Activated T-helper 1 cell treated with Interleukin-2 at 50 U/mL for 16 hours (primary cell): ENCODE measurements around the gene WDR26.
"Not testable (repeated sequence)": the region's sequence is repeated elsewhere in the genome, so short reads cannot be mapped to it uniquely, and the experiment has no call there.

Experiments
- DNase-seq: peaks from one replicate; pipeline ENCODE4 v3.0.0-alpha.2; 2020; ENCODE audit warnings: low read depth

The WDR26 gene

DNA sequence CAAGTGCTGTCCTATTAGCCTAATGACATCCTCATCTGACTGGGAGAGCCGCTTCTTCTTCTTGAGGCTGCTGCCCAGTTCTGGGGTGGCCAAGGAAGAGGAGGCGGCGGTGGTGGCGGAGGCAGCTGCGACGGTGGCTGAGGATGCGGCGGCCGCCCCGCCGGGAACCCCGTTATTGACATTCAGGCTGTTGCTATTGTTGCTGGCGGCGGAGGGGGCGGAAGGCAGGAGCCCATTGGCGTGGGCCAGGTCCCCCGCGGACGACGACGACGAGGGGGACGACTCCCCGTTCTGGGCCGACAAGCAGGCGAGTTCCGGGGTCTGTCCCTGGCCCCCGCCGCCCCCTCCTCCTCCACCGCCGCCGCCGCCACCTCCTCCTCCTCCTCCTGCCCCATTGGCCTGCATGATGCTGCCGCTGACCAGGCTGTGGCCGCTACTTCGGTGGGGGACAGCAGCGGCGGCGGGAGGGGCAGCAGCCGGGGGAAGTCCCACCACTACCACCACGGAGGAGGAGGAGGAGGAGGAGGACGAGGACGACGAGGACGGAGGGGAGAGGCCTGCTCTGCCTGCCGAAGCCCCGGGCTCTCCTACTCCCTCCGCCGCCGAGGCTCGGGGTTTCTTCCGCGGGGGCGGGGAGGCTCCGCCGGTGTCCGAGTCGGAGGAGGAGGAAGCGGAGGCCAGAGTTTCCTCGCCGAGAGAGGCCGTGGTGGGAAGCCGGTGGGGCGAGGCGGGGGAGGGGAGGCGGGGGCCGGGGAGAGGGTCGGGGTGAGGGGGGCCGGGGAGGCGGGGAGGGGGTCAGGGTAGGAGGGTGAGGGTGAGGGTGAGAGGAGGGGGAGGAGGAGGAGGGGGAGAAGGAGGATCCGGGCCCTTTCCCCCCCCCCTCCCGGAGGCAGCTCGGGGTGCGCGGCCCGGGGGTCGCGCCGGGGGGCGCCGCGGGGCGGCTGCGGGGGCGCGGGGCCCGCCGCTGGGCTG, 610 bp downstream of the WDR26 start:
- DNase-seq = peak; percentile 27

DNA sequence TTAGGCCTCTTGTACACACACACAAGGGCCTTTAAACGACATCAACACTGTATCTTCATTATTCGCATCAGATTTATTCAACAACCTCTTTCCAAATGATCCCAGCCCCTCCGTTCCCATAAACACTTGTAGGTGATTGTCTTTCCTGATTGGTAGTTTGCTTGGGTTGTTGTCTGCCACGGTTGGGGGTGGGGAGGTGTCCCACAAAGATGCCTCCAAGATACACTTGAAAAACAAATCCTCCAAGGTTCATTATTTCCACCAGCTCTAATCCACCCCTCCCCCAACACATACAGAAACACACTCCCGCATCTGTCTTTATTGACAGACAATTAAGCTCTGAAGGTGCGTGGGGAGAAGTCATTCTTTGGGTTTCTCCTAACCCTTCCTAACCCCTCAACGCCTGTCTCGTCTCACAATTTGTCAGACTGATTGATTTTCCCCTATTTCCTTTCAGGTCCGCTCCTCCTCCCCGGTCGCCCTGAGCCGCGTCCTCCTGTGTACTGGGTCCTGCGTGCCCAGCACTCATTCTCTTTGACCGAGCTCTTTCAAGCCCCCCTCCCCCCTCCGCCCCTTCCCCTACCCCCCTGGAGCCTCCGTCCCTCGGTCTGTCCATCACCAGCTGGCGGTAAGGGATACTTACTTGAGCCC, 1.4 kb downstream of the WDR26 start:
- no peak for DNase-seq

DNA sequence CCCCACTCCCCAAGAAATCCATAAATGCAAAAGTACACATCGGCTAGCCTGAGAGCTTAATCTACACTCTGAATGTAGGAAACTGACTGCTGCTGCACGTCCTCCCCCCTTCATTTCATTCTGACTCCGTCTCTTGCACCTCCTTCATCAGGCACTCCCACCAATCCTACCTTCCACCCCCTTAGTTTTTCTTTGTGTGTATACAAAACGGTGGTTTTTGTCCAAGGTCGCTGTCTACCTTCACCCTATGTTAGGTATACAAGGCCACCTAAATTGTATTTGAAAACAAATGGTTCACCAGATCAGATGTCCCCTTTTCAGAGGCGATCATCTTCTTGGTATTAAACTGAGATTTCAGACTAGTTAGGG, 1.9 kb downstream of the WDR26 start:
- DNase-seq = no peak

DNA sequence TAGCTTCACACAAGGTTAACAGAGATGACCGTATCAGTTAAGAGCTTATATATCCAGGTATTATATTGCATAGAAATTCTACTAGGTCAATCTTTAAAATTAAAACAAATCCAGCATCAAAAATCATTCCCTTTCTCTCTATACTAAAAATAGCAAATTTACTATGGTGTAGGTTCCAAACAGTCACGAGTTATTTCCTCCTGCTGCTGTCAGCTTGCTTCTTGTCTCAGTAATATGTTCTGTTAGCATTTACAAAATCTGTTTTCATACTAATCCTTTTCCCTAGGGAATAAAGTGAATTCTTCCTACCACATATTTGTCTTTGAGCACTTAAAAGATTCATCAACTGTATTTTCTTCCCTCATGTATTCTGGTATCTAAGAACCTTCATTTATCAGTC, 2.5 kb downstream of the WDR26 start:
- no peak for DNase-seq

DNA sequence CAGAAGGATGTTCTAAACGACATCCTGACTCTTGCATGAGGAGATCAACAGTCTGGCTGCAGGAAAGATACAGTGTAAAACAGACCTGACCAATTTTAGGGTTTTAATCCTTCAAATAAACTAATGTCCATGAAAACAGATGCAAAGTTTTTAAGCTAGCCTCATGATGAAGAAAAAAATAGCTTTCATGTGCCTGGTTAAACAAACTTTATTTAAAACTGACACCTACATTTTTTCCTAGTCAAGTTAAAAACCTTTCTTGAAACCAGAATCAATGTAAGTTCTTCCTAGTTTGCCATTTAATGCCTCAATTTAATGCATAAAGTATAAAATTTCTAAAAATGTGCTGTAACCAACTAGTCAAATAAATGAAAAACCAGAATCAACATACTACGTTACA, 2.9 kb downstream of the WDR26 start:
- no peak for DNase-seq

DNA sequence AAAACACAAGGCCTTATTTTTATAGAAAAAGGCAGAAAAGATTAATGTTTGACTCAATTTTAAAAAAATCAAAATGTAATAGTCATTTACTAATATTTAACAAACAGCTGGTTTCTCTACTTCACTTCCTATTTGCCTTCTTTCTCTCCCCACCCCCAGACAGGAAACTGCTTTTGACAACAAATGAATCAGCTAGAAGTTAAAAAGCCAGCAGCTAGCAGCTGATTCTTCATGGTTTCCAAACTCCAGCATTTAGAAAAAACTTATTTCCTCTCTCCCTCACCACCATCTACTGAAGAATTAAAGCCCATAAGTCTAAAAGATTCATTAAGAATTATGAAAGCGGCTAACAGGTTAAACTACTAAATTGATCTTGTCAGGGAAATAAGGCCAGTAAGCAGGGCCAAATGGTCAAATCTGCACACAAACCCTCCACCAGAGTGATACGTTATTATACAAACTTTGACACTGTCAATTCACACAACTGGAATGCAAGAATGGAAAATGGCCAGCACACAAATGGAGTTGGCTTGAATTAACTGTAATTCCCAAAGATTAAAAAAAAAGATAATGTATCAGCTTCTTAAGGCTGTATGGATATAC, 4.0 kb downstream of the WDR26 start:
- no peak for DNase-seq

DNA sequence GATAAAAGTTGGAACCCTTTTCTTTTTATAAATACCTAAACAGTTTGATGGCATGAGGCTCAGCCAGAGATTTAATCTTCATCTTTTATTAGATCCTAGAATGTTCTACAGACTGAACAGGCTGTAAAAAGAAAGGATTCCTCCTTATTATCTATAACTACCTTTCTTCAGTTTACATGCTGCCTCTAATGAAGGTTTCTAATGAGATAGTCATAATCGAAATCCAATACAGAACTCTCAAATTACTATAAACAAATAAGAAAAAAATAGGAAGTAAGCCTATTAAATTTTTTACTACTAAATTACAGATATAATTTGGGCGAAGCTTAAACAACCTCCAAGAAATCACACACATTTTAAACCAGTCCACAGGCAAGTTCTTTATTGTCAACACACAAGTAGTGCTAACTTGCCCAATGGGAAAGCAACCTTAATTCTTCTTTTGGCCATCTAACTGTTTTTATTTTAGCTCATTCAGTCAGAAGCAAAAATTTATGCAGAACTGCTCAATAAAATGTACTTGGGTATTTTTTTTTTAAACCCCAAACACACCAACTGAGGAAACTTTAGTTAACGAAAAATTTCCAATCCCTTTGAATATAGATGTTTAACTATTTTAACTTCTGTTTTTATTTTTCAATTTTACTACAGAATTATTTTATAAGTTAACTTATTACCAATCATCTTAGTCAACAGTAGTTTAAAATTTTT, 4.8 kb downstream of the WDR26 start:
- DNase-seq = no peak

DNA sequence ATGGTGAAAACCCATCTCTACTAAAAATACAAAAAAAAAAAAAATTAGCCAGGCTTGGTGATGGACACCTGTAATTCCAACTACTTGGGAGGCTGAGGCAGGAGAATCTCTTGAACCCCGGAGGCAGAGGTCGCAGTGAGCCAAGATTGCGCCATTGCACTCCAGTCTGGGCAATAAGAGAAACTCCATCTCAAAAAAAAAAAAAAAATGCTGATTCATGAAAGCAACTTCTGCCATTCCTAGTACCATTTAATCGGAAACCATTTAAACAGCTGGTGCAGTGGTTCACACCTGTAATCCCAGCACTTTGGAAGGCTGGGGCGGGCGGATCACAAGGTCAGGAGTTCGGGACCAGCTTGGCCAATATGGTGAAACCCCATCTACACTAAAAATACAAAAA, 5.9 kb downstream of the WDR26 start:
- not testable (repeated sequence) for DNase-seq

DNA sequence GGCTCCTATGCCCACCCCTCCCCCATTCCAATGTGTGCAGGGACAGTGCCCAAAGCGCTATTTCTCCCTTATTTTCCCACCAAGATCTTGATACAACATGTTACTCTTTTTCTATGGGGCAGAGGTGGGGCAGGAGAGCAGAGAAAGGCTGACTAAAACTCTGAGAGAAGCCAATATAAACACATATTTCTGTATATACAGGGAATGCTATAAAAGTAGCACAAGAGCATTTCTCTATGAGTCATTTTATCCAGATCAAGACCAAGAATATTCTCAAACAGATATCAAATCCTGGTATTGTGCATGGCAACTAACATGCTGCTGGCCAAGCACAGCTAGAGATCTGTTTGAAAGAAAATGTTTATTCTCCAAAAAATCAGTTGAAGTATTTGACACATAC, 7.3 kb downstream of the WDR26 start:
- DNase-seq = no peak

DNA sequence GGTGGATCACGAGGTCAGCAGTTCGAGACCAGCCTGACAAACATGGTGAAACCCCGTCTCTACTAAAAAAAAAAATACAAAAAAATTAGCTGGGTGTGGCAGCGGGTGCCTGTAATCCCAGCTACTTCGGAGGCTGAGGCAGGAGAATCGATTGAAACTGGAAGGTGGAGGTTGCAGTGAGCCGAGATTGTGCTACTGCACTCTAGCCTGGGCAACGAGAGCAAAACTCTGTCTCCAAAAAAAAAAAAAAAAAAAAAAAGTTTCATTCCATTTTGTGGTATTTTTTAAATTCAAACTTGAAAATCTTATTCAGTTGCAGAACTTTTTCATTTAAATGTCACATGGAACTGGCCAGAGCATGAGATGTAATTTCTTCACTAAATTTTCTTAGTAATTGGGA, 7.7 kb downstream of the WDR26 start:
- DNase-seq = not testable (repeated sequence)

DNA sequence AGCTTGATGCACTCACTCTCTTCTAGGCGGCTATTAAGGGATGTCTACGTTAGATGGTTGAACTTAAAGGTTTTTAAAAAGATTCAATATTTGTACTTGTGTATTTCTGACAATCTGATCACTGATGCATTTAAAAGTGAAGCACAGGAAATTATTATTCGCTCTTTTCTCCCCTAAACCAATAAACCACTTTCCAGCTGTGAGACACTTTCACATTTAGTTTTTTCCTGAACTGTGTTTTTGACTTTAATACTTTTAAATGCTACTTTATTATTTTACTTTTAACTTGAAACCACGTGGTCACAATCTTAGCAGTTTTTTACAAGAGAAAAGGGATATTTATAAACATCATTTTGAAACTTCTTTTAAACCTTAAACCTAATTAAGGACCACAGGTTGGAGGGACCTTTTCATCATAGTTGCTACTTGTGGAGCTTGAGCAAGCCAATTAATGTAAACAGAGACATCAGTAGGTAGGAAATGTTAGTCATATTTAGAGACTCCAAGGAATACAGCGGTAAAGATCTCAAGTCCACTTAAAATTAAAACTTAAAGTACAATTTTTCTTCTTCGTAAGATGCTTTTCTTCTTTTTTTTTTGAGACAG, 9.2 kb downstream of the WDR26 start:
- DNase-seq = no peak

DNA sequence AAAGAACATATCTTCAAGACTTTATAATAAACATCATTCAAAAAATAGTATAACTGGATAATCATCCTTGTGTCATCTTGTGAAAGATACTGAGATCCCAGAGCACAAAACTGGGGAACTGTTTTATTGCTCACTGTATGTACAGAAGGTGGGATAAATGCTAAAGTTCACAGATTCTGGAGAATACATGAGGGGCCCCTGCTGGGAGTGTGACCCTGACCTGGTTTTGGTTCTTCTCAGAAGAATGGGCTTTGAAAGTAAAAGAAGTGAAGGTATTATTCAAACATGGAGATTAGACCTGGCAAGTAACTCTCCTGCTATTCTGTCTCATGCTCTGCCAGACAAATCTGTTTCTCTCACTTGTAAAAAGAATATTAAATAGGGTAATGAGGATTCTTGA, 14.5 kb downstream of the WDR26 start:
- DNase-seq = no peak

DNA sequence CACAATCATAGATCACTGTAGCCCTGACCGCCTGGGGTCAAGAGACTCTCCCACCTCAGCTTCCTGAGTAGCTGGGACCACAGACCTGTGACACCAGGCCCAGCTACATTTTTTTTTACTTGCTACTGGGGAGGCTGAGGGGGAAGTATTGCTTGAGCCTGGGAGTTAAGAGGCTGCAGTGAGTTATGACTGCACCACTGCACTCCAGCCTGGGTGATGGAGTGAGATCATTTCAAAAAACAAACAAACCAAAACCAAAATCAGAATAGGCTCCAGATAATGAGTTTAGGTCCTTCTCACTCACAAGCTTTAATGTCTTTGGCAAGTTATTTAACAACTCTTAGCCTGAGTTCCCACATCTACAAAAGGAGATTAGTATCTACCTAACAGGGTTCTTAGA, 22.8 kb downstream of the WDR26 start:
- DNase-seq = no peak

DNA sequence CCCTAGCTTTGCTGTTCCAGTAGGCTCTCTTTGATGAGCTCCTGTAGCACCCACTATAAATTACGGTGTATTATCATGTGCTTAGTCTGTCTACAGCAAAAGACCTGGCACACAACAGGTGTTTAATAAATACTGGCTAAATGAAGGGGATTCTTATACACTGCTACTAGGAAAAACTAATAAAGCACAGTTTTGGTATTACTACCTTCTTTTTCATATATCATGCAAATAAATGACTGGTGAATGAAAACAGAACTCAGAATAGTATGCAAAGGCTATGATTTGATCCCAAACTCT, 26.4 kb downstream of the WDR26 start:
- DNase-seq = no peak

DNA sequence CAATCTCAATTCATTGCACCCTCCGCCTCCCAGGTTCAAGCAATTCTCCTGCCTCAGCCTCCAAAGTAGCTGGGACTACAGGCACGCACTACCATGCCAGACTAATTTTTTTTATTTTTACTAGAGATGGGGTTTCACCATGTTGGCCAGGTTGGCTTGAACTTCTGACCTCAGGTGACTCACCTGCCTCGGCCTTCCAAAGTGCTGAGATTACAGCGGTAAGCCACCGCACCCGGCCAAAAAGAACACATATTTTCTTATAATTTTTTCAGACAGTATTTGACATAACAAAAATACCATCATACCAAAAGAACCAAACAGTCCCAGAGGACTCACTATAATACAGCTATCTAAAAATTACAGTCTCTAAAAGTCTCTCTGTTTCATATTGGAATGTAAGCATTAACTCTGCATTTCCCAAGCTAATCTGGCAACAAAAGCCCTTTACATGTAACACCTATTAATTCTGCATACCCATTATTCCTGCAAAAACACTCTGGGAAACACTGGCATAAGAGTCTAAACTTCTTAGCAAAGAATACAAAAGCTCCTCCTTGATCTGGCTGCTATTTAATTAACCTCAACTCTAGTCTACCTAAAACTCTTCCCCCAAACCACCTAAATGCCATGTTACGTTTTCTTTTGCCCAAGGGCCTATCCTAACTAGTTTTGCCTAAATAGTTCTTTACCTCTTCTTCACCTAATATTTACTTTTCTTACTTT, 26.9 kb downstream of the WDR26 start:
- no peak for DNase-seq

DNA sequence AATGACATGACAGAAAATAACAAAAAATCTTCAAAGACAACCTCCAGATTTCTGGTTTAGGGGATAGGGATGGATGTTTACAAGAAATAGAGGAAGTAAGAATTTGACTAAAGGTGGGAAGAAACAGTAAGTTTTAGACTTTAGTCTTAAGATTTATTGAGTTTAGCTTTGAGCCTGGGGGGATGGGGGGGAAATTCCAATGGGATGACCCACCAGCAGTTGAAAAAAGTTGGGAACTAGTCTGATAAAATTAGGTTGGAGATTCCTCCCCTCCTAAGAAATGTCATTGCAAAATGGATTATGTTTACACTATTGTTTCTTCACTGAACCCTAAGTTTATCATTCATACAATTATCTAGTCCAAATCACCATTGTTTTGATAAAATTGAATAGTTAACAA, 28.4 kb downstream of the WDR26 start:
- no peak for DNase-seq

DNA sequence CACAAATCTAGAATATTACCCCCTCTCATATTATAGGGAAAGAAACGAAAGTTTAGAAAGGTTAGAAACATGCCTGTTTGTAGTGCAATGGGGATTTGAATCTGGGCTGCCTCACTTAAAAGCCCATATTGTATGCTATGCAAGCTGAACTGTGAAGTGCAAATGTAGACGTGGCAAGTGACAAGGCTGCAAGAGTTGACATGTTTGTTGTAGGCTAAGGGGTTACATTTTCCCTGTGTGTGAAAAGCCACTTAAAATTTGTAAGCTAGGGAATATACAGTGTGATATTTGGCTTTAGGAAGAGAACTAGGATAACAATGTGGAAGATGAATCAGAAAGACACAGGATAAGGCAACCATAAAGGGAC, 29.0 kb downstream of the WDR26 start:
- DNase-seq = no peak

DNA sequence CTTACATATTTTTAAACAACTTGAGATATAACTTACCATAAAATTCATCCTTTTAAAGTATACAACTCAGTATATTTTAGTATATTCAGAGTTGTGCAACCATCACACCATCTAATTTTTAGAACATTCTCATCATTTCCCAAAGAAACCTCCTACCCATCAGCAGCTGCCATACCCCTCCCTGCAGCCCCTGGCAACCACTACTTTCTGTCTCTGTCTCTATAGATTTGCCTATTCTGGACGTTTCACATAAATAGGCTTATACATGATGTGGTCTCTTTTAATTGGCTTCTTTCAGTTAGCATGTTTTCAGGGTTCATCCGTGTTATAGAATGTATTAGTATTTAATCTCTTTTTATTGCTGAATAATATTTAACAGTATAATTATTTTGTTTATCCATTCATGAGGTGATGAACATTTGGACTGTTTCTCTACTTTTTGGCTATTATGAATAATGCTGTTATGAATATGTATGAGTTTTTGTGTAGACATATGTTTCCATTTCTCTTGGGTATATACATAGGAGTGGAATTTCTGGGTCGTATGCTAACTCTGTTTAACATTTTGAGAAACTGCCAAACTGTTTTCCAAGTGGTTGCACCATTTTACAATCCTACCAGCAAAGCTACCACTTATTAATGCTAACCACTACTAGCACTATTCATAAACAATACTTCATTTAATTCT, 29.5 kb downstream of the WDR26 start:
- DNase-seq = no peak

DNA sequence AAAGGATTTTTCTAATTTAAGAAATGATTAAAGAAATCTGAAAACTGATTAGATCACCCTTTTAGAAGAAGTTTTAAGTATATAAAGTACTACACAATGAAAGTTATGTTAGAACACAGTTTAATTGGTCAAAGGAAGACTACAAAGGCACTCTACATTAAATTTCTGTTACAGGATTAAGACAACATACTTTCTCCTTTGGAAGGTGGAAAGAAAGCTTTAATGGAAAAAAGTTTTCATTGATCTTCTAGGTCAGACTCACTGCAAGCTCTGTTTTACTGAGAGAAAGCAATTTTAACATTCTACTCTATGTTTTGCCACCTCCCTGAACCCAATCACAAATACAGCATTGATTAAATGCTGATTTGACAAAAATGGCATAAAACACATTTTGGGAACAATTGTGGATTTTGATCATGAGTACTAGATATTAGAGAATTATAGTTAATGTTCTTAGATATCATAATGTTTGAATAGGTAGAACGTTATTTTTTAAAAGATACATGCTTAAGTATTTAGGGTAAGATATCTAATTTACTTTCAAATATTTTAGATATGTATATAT, 32.0 kb downstream of the WDR26 start:
- DNase-seq = no peak

DNA sequence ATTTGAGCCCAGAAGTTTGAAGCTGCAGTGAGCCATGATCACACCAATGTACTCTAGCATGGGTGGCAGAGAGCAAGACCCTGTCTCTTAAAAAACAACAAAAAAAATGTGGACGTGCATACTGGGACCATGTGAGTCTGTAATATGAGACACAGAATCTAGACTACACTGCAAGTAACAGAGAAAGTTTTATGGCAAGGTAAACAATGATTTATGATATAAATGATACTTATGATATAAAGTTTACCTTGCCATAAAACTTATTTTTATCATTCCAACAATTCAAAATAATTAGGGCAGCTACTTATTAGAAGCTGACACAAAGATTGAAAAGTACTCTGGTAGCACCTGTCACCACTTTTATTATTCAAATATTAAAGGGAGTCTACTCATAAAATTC, 34.7 kb downstream of the WDR26 start:
- no peak for DNase-seq

DNA sequence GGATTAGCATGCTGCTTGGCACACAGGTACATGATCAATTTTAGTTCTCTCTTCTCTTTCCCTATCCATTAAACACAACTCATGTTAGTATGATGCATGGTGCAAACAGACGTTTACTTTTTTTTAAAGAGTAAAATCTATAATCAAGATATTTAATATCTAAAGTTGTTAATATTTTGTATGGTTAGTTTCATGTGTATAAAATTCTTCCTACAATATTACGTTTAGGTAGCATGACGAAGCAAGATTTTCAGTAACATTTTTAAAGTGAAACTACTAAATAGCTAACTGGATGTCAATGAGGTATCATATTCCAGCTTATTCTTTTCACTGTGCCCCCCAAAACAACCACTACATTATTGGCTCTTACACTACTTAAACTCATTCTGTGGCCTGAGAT, 41.3 kb downstream of the WDR26 start:
- DNase-seq = no peak
